ENCODE results near the gene CFI.
"Not testable (repeated sequence)": the region's sequence is repeated elsewhere in the genome, so short reads cannot be mapped to it uniquely, and the experiment has no call there.

CFI gene

GRCh38 chr4:109798866-109799265, 2.9 kb downstream of the CFI start:
- DNase-seq (ENCODE audit: low read depth) = no peak

- DNase-seq (ENCODE audit: low read depth) = no peak
Measured at GRCh38 chr4:109795059-109795458, 6.7 kb downstream of the CFI start.

- no peak for DNase-seq (ENCODE audit: low read depth)
Measured at GRCh38 chr4:109787807-109788206, 14.0 kb downstream of the CFI start.

- DNase-seq (ENCODE audit: low read depth) = no peak
Measured at GRCh38 chr4:109786846-109787245, 15.0 kb downstream of the CFI start.

GRCh38 chr4:109782092-109782491, 19.7 kb downstream of the CFI start:
- DNase-seq (ENCODE audit: low read depth) = not testable (repeated sequence)

- no peak for DNase-seq (ENCODE audit: low read depth)
Measured at GRCh38 chr4:109764789-109765402, 36.9 kb downstream of the CFI start.

- no peak for DNase-seq (ENCODE audit: low read depth)
Measured at GRCh38 chr4:109764376-109764775, 37.4 kb downstream of the CFI start.

GRCh38 chr4:109760682-109761081, 41.1 kb downstream of the CFI start:
- no peak for DNase-seq (ENCODE audit: low read depth)

- DNase-seq (ENCODE audit: low read depth) = no peak
Measured at GRCh38 chr4:109755656-109756055, 46.1 kb downstream of the CFI start.

- DNase-seq (ENCODE audit: low read depth) = no peak
Measured at GRCh38 chr4:109754093-109754857, 47.5 kb downstream of the CFI start.

GRCh38 chr4:109752525-109752924, 49.3 kb downstream of the CFI start:
- DNase-seq (ENCODE audit: low read depth) = no peak

- no peak for DNase-seq (ENCODE audit: low read depth)
Measured at GRCh38 chr4:109751852-109752251, 49.9 kb downstream of the CFI start.

GRCh38 chr4:109750652-109751244, 51.1 kb downstream of the CFI start:
- no peak for DNase-seq (ENCODE audit: low read depth)

GRCh38 chr4:109749388-109750082, 52.3 kb downstream of the CFI start:
- DNase-seq (ENCODE audit: low read depth) = no peak

- no peak for DNase-seq (ENCODE audit: low read depth)
Measured at GRCh38 chr4:109748114-109748513, 53.7 kb downstream of the CFI start.

GRCh38 chr4:109746728-109747127, 55.1 kb downstream of the CFI start:
- no peak for DNase-seq (ENCODE audit: low read depth)

- DNase-seq (ENCODE audit: low read depth) = no peak
Measured at GRCh38 chr4:109745830-109746229, 56.0 kb downstream of the CFI start.

GRCh38 chr4:109739547-109739946, 62.3 kb downstream of the CFI start:
- no peak for DNase-seq (ENCODE audit: low read depth)

- no peak for DNase-seq (ENCODE audit: low read depth)
Measured at GRCh38 chr4:109738104-109738872, 63.5 kb downstream of the CFI start.

- DNase-seq (ENCODE audit: low read depth) = no peak
Measured at GRCh38 chr4:109735566-109736365, 66.0 kb downstream of the CFI start.

- DNase-seq (ENCODE audit: low read depth) = no peak
Measured at GRCh38 chr4:109733728-109734127, 68.1 kb downstream of the CFI start.

Measured in activated T-cell treated with anti-CD3 and anti-CD28 coated beads for 48 hours (primary cell).